ENCODE measurements around the gene COL26A1.
"Not testable (repeated sequence)": the region's sequence is repeated elsewhere in the genome, so short reads cannot be mapped to it uniquely, and the experiment has no call there.

COL26A1 gene

GRCh38 chr7:101502466-101503098 is 139.9 kb downstream of the COL26A1 start:
- TF ChIP-seq CTCF (IDR thresholded peaks at IDR 0.05; ENCODE audit: low read depth, low read length, missing control alignments), result no peak
- no peak for DNase-seq (ENCODE audit: low read depth)
- no peak overlapping the region for H3K4me3 ChIP-seq (ENCODE audit: low read depth, low read length)
- in situ Hi-C loops (cut with HindIII; ENCODE audit: low sequenced_read_pairs), result no loop called here

GRCh38 chr7:101505510-101505909 is 142.8 kb downstream of the COL26A1 start:
- DNase-seq (ENCODE audit: low read depth); H3K4me3 ChIP-seq (ENCODE audit: low read depth, low read length); in situ Hi-C loops (cut with HindIII; ENCODE audit: low sequenced_read_pairs): not testable (repeated sequence)

GRCh38 chr7:101506531-101506930 is 143.9 kb downstream of the COL26A1 start:
- in situ Hi-C loops (cut with HindIII; ENCODE audit: low sequenced_read_pairs), result no loop called here
- DNase-seq (ENCODE audit: low read depth), result no peak
- no peak for TF ChIP-seq CTCF (IDR thresholded peaks at IDR 0.05; ENCODE audit: low read depth, low read length, missing control alignments)
- no peak overlapping the region for H3K4me3 ChIP-seq (ENCODE audit: low read depth, low read length)

- in situ Hi-C loops (cut with HindIII; ENCODE audit: low sequenced_read_pairs), result no loop called here
- no peak overlapping the region for H3K4me3 ChIP-seq (ENCODE audit: low read depth, low read length)
- TF ChIP-seq CTCF (IDR thresholded peaks at IDR 0.05; ENCODE audit: low read depth, low read length, missing control alignments), result no peak
- no peak for DNase-seq (ENCODE audit: low read depth)
These were observed 144.7 kb downstream of the COL26A1 start for GRCh38 chr7:101507327-101507726.

GRCh38 chr7:101507791-101508252 is 145.1 kb downstream of the COL26A1 start:
- in situ Hi-C loops (cut with HindIII; ENCODE audit: low sequenced_read_pairs), result no loop called here

GRCh38 chr7:101510297-101510696 is 147.6 kb downstream of the COL26A1 start:
- DNase-seq (ENCODE audit: low read depth), result no peak
- no peak overlapping the region for H3K4me3 ChIP-seq (ENCODE audit: low read depth, low read length)
- no peak for TF ChIP-seq CTCF (IDR thresholded peaks at IDR 0.05; ENCODE audit: low read depth, low read length, missing control alignments)
- in situ Hi-C loops (cut with HindIII; ENCODE audit: low sequenced_read_pairs), result no loop called here

More at GRCh38 chr7:101507791-101508252, 145.1 kb downstream of the COL26A1 start:
- peak; percentile 71 for TF ChIP-seq CTCF (IDR thresholded peaks at IDR 0.05; ENCODE audit: low read depth, low read length, missing control alignments)
- DNase-seq (ENCODE audit: low read depth), result peak; percentile 13
- H3K4me3 ChIP-seq (ENCODE audit: low read depth, low read length), result no peak overlapping the region

- H3K4me3 ChIP-seq (ENCODE audit: low read depth, low read length), result no peak overlapping the region
- in situ Hi-C loops (cut with HindIII; ENCODE audit: low sequenced_read_pairs), result no loop called here
These were observed 149.3 kb downstream of the COL26A1 start for GRCh38 chr7:101511965-101512364.

More at GRCh38 chr7:101511965-101512364, 149.3 kb downstream of the COL26A1 start:
- no peak for DNase-seq (ENCODE audit: low read depth)
- no peak for TF ChIP-seq CTCF (IDR thresholded peaks at IDR 0.05; ENCODE audit: low read depth, low read length, missing control alignments)

Measured in astrocyte of the cerebellum (primary cell).